Posterior cingulate gyrus (tissue), 11 donors: ENCODE data around the gene CC2D1A.
A peak's percentile ranks its signal among the peaks of the same experiment; 100 is the strongest.

Experiments
- DNase-seq, 10 donors: peaks; one replicate each; pipeline versions ENCODE4 v3.0.0 to v3.0.0-alpha.2; 2020 to 2021; ENCODE audit warnings: mixed read lengths in 3 of 10
- intact Hi-C: fragments of 100-400 bp; cut with DNase I; formaldehyde crosslinking; loops from one replicate; pipeline ENCODE4 v1.15.1; 2023

Gene CC2D1A

DNA sequence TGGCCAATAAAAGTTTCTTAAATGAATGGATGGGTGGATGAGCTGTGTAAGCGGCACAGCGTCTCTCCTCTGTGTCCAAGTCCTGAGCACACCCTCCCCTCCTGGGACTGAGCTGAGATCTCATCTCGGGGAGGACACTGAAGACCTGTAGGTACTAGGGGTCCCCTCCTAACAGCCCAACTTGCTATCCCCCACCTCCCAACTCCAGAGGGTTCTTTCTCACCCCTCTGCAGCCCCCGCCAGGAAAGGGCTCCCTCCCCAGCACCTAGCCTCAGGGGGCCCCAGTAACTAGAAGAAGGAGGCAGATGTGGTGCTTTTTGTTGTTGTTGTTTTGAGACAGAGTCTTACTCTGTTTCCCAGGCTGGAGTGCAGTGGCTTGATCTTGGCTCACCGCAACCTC lies 30.2 kb upstream of the CC2D1A start:
- no peak for DNase-seq
- intact Hi-C loops, result no loop called here

GRCh38 chr19:13876834-13877233 lies 29.2 kb upstream of the CC2D1A start, which contains the start of gene NANOS3:
Gene NANOS3 (plus strand): TSS chr19:13877134. CDS start chr19:13877249, 115 bp downstream.
- DNase-seq, result no peak
- intact Hi-C loops, result no loop called here

GRCh38 chr19:13877303-13877702 lies 28.7 kb upstream of the CC2D1A start:
- intact Hi-C loops, result no loop called here
- peak in 1 of 10 donors; percentile 64 for DNase-seq

GRCh38 chr19:13880059-13881043 lies 25.6 kb upstream of the CC2D1A start:
- DNase-seq, result peak; percentile 92 to 100 (median 97)
- intact Hi-C loops, result loop anchor here (1.0 kb wide), 1 partner anchor 195 kb away; no protein-coding TSS in a partner anchor

DNA sequence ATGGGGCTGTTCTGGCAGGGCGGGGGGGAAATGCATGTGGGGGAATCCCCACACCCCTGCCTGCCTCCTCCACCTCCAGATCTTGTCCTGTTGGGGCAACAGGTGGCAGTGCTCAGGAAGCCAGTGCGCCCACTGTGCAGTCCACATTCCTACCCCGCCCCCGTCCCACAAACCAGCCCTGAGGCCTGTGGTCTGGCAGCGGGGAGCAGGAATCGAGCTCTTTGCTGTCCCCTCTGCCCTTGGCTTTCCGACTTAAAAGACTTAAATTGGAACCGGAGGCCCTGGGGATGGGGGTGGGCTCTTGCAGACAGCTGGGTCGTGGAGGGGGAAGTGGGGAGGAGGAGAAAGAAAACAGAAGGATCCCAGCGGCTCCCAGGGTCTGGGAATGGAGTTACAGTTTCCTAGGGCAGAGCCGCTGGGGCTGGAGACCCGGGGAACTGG lies 24.7 kb upstream of the CC2D1A start:
- intact Hi-C loops, result no loop called here
- DNase-seq, result no peak

GRCh38 chr19:13881692-13882418 lies 24.1 kb upstream of the CC2D1A start:
- intact Hi-C loops, result no loop called here
- peak in 1 of 10 donors; percentile 63 for DNase-seq

- DNase-seq, result no peak
- intact Hi-C loops, result no loop called here
Measured at GRCh38 chr19:13882419-13882795, 23.6 kb upstream of the CC2D1A start.

- intact Hi-C loops, result no loop called here
- no peak for DNase-seq
Measured at GRCh38 chr19:13882836-13883235, 23.2 kb upstream of the CC2D1A start.

GRCh38 chr19:13883516-13884064 lies 22.4 kb upstream of the CC2D1A start:
- DNase-seq, result no peak
- intact Hi-C loops, result no loop called here

GRCh38 chr19:13884726-13885591 lies 21.0 kb upstream of the CC2D1A start:
- no peak for DNase-seq
- intact Hi-C loops, result no loop called here

DNA sequence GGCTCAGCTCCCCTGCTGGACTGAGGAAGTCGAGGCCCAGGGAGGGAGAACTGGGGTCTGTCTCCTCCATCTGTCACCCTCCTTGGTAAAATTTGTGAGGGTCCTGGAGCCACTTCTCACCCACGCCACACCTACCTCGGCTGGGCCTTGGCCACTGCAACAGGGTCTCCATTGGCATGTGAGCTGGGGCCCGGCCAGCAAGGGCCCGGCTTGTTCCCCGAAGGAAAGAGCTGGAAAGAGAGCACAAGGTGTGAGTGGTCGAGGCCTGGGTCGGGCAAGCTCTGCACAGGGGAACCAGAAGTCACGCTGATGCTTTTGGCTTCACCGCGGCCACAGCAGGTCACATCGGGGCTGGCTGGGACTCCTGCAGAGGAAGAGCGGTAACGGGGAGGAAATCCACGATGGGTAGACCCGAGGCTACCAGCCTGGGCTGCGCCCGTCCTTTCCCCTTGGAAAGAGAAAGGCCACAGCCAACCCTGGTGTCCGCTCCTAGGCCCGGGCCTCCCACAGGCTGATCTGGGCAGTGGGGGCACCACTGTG lies 20.1 kb upstream of the CC2D1A start:
- no peak for DNase-seq
- intact Hi-C loops, result no loop called here

DNA sequence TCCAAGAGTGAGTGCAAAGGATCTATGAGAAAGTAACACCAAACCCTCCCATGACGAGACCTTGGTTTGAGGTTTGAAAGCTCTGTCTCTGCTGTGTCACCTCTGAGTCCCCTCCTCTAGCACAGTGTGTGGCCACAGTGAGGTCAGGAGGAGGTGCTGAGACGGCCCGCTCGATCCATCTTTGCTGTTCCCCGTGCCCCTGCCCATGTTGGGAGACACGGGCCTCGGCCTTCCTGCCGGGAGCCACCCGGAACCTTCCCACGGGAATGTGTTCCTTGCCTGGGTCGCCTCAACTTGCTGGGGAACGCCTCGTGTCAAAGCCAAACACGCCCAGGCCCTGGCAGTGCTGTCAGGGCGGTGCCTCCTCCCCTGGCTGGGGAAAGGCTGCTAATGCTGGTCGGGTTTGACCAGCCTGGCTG lies 19.0 kb upstream of the CC2D1A start:
- intact Hi-C loops, result no loop called here

DNA sequence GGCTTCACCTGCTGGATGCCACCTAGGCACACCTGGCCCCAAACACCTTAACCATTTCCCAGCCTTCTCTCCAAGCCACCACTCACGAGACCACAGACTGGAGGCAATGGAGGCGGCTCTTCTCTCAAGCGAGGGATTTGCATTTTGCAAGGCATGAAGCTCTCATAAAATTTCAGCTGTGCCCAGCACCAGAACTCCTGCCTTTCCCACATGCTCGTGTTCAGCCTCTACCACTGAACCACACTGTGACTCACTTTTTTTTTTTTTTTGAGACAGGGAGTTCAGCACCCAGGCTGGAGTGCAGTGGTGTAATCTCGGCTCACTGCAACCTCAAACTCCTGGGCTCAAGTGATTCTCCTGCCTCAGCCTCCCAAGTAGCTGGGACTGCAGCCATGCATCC lies 18.5 kb upstream of the CC2D1A start:
- intact Hi-C loops, result no loop called here
- no peak for DNase-seq

More for the DNA sequence above, 19.0 kb upstream of the CC2D1A start:
- DNase-seq, result no peak

DNA sequence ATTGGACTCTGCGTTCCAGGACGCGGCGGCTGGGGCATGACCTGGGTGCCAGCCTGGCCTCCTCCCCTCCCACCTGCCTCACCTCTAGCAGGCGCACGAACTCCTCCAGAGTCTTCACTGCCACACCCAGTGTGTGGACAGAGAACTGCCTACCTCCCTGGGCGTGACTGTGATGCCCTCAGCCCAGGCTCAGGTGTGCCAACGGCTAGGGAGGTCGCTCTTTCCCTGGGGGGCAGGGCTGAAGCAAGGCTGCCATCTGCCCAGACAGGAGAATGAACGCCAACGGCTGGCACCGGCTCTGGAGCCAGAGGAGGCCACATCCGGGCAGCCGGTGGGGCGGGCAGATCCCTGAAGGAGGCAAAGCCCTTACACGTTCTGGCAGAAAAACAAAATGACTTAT lies 17.7 kb upstream of the CC2D1A start:
- intact Hi-C loops, result no loop called here
- DNase-seq, result no peak

DNA sequence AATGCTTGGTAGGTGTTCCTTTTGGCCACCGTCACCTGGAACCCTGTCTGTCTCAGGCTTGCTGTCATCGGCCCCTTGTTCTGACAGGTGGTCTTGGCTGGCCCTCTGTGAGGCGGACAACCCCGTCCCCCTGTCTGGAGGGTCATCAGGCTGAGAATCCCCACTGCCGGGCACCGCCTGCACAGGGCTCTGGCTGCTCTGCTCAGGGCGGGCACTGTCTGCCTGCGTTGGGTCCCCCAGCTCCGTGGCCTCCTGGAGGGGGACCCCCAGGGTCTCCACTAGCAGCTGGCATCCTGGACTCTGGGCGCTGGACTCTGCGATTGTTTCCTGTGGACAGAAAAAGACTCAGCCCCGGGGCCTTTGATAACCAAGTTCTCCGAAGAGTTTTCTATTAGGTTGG lies 15.9 kb upstream of the CC2D1A start:
- intact Hi-C loops, result no loop called here
- DNase-seq, result no peak

GRCh38 chr19:13892870-13893269 lies 13.1 kb upstream of the CC2D1A start:
- intact Hi-C loops, result no loop called here
- DNase-seq, result no peak

DNA sequence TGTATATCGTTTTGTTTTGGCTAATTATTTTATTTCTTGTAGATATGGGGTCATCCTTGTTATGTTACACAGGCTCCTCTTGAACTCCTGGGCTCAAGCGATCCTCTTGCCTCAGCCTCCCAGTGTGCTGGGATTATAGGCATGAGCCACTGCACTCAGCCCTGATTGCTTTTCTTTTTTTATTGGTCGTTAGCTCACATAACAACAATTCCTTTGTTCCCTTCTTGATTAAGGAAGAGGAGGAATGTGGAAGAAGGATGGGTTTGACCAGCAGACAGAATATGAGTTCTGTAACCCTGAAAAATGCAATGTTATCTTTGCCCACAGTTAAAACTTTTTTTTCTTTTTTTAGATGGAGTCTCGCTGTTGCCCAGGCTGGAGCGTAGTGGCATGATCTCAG lies 11.4 kb upstream of the CC2D1A start:
- no peak for DNase-seq
- intact Hi-C loops, result no loop called here

GRCh38 chr19:13896227-13896626 lies 9.8 kb upstream of the CC2D1A start:
- no peak for DNase-seq
- intact Hi-C loops, result no loop called here

DNA sequence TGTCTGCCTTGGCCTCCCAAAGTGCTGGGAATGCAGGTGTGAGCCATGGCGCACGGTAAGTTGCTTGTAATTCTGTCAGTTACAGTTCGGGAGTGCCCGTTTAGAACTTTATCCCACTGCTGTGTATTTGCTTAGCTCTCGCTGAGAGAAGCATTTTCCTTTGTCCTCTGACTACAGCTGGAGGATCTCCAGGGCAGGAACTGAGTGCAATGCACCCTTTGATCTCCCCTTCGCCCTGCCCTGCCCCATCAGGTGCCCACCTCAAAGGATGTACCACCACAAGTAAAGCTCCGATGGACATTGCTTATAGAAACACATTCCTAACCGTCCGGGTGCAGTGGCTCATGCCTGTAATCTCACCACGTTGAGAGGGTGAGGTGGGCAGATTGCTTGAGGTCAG lies 6.6 kb upstream of the CC2D1A start:
- no peak for DNase-seq
- intact Hi-C loops, result no loop called here
